Osteoblast (primary cell): Measurements from ENCODE around the gene PPM1E. TPM values are rescaled to one million over a fixed set of nuclear protein-coding genes. Genes with fewer than 3 reads are reported as not detected.

Experiments used
- DNase-seq: peaks from one replicate; pipeline ENCODE4 v3.0.0; 2011; ENCODE audit warnings: low spot score, mixed read lengths; ENCODE audit not compliant: insufficient read length; ENCODE audit errors: missing footprints
- H2AFZ ChIP-seq: 2 replicates; pipeline ENCODE4 v1.6.0; 2011; ENCODE audit warnings: mild to moderate bottlenecking, low read length
- H3K27ac ChIP-seq: 2 replicates; pipeline ENCODE4 v1.5.1; 2011; ENCODE audit warnings: mild to moderate bottlenecking, low read depth, low read length, moderate library complexity
- H3K27me3 ChIP-seq: 2 replicates; pipeline ENCODE4 v1.6.0; 2012; ENCODE audit warnings: mild to moderate bottlenecking, control low read depth, inconsistent platforms, low read length, moderate library complexity; ENCODE audit not compliant: insufficient read depth
- H3K36me3 ChIP-seq: 2 replicates; pipeline ENCODE4 v1.5.1; 2011; ENCODE audit warnings: mild to moderate bottlenecking, low read length, control low read depth, moderate library complexity; ENCODE audit not compliant: insufficient read depth
- H3K4me1 ChIP-seq: 2 replicates; pipeline ENCODE4 v1.5.1; 2011; ENCODE audit warnings: mild to moderate bottlenecking, low read length, control low read depth, moderate library complexity; ENCODE audit not compliant: insufficient read depth
- H3K4me2 ChIP-seq: 2 replicates; pipeline ENCODE4 v1.6.0; 2011; ENCODE audit warnings: mild to moderate bottlenecking, low read length; ENCODE audit not compliant: insufficient read depth
- H3K4me3 ChIP-seq: fragments of 200-600 bp; sonication (generic); 3 replicates; pipeline ENCODE4 v1.5.1; 2012; ENCODE audit warnings: mild to moderate bottlenecking, low read length, inconsistent platforms; ENCODE audit not compliant: insufficient read depth
- H3K79me2 ChIP-seq: 2 replicates; pipeline ENCODE4 v1.6.0; 2012; ENCODE audit warnings: mild to moderate bottlenecking, low read length, control low read depth, inconsistent platforms; ENCODE audit not compliant: insufficient read depth
- H3K9me3 ChIP-seq: 2 replicates; pipeline ENCODE4 v1.5.1; 2011; ENCODE audit warnings: low read depth, low read length, control low read depth
- H4K20me1 ChIP-seq: 2 replicates; pipeline ENCODE4 v1.6.0; 2012; ENCODE audit warnings: mild to moderate bottlenecking, low read length, control low read depth; ENCODE audit not compliant: insufficient read depth
- total RNA-seq: library from RNA; depleted of rRNA; stranded (reverse); fragments of >200 nt; gene quantifications from 2 replicates; pipeline ENCODE4 v1.2.3, GENCODE V29; 2012
- TF ChIP-seq, protein P1 (sequence below): IDR thresholded peaks from 2 replicates; pipeline ENCODE4 v1.5.1; 2011; ENCODE audit warnings: mild to moderate bottlenecking, low read depth, low read length, moderate library complexity; ENCODE audit errors: extremely low read depth

The PPM1E gene
- total RNA-seq, 1 donor = under 0.01 TPM

DNA sequence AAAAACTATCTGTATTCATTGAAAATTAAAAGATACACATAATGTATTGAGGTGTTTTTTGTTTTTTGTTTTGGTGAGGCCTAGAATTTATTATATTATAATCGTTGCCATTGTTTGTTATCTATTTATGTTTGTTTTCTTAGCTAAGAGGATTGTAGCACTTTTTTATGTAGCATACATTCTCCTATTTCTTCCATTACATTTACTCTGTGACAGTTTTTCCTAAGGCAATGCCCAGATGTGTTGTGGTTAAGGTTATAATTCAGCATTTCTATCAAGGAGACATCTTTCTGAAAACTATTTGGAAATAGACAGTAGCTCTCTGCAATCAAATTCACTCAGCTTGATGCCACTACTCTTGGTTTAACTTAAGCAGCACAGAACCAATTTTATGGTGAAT lies 161.6 kb downstream of the PPM1E start:
- Histone ChIP-seq H2AFZ (no peak overlapping the region), H3K79me2 (no peaks in the 10 kb centered on the region), H3K27ac (no peak overlapping the region), H3K4me1 (no peaks in the 10 kb centered on the region), H3K4me2 (no peak overlapping the region), H3K4me3 (no peak overlapping the region), H4K20me1 (no peaks in the 10 kb centered on the region), H3K27me3 (peaks cover 7% of the 10 kb centered on the region), H3K9me3 (no peaks in the 10 kb centered on the region), H3K36me3 (no peaks in the 10 kb centered on the region)
- no peak for DNase-seq
- TF ChIP-seq, protein P1, sequence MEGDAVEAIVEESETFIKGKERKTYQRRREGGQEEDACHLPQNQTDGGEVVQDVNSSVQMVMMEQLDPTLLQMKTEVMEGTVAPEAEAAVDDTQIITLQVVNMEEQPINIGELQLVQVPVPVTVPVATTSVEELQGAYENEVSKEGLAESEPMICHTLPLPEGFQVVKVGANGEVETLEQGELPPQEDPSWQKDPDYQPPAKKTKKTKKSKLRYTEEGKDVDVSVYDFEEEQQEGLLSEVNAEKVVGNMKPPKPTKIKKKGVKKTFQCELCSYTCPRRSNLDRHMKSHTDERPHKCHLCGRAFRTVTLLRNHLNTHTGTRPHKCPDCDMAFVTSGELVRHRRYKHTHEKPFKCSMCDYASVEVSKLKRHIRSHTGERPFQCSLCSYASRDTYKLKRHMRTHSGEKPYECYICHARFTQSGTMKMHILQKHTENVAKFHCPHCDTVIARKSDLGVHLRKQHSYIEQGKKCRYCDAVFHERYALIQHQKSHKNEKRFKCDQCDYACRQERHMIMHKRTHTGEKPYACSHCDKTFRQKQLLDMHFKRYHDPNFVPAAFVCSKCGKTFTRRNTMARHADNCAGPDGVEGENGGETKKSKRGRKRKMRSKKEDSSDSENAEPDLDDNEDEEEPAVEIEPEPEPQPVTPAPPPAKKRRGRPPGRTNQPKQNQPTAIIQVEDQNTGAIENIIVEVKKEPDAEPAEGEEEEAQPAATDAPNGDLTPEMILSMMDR = no peak

DNA sequence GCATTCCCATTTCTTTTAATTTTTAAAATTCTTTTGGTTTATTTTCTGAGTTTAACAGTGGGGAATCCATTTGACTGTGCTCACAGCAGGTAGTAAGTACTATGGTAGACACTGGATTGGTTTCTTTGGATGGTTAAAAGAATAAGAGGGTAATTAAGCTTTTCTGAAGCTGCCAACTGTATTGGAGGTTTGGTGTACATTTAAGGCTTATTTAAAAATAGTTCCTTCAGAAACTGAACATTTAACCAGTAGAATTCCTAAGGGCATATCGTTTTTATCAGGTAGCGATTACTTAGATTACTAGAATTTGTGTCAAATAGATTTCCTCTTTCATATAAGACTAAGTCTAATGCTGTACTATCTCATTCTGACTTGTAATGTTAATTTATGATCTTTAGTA lies 162.4 kb downstream of the PPM1E start:
- Histone ChIP-seq H2AFZ (no peak overlapping the region), H4K20me1 (no peaks in the 10 kb centered on the region), H3K4me1 (no peaks in the 10 kb centered on the region), H3K27me3 (peaks cover 7% of the 10 kb centered on the region), H3K4me3 (no peak overlapping the region), H3K4me2 (no peak overlapping the region), H3K27ac (no peak overlapping the region), H3K36me3 (no peaks in the 10 kb centered on the region), H3K79me2 (no peaks in the 10 kb centered on the region), H3K9me3 (no peaks in the 10 kb centered on the region)
- no peak for DNase-seq
- TF ChIP-seq, protein P1 = no peak

DNA sequence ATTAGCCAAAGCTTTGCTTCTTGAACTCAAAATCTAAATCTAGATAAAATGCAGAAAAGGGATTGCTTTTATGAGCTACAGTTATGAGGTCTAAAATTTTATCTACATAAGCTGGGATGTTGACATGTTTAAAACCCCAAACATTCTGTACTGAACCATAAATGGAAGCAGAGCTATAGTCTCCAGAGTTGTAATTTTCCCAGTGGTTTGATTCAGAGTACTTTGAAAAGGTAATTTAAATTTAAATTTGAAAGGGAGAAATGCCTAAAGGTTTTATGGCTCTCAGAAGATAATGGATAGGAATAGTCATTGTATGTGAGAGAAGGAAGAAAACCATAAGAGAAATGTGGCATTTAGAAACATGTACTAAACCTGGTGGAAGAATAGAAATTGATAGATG lies 163.2 kb downstream of the PPM1E start:
- Histone ChIP-seq H3K4me1 (no peaks in the 10 kb centered on the region), H2AFZ (no peak overlapping the region), H3K36me3 (no peaks in the 10 kb centered on the region), H3K79me2 (no peaks in the 10 kb centered on the region), H3K27ac (no peak overlapping the region), H4K20me1 (no peaks in the 10 kb centered on the region), H3K9me3 (no peaks in the 10 kb centered on the region), H3K27me3 (peaks cover 7% of the 10 kb centered on the region), H3K4me3 (no peak overlapping the region), H3K4me2 (no peak overlapping the region)
- no peak for DNase-seq
- TF ChIP-seq, protein P1 = no peak

DNA sequence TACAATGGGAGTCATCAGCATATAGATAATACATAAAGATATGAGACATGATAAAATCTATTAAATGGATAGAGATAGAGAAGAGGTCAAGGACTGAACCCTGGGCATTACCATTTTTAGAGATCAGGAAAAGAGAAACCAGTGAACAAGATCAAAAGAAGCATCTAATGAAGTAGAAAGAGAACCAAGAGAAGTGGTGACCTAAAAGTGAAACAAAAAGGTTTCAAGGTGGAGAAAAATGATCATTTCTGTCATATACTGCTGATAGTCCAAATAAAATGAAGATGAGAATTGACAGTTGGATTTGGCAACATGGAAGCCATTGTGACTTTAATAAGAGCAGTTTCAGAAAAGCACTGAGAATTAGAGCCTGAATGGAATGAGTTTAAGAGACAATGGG lies 165.1 kb downstream of the PPM1E start:
- no peaks in the 10 kb centered on the region for H3K9me3 ChIP-seq
- no peak overlapping the region for H3K4me3 ChIP-seq
- no peak overlapping the region for H3K4me2 ChIP-seq
- no peak for DNase-seq
- no peaks in the 10 kb centered on the region for H3K36me3 ChIP-seq
- no peaks in the 10 kb centered on the region for H4K20me1 ChIP-seq
- no peaks in the 10 kb centered on the region for H3K4me1 ChIP-seq
- H3K79me2 ChIP-seq = no peaks in the 10 kb centered on the region
- TF ChIP-seq, protein P1 = no peak
- H2AFZ ChIP-seq = no peak overlapping the region
- no peak overlapping the region for H3K27ac ChIP-seq
- peaks cover 7% of the 10 kb centered on the region for H3K27me3 ChIP-seq
